Measurements from ENCODE around the gene AIFM1. TPM values are rescaled to one million over a fixed set of nuclear protein-coding genes. Genes with fewer than 3 reads are reported as not detected.

Gene AIFM1
- total and polyA plus RNA-seq, 2 donors (not counting 3 experiments of a cell fraction or from before 2014, with no cell fraction given), result 23.7 to 29.7 TPM

DNA sequence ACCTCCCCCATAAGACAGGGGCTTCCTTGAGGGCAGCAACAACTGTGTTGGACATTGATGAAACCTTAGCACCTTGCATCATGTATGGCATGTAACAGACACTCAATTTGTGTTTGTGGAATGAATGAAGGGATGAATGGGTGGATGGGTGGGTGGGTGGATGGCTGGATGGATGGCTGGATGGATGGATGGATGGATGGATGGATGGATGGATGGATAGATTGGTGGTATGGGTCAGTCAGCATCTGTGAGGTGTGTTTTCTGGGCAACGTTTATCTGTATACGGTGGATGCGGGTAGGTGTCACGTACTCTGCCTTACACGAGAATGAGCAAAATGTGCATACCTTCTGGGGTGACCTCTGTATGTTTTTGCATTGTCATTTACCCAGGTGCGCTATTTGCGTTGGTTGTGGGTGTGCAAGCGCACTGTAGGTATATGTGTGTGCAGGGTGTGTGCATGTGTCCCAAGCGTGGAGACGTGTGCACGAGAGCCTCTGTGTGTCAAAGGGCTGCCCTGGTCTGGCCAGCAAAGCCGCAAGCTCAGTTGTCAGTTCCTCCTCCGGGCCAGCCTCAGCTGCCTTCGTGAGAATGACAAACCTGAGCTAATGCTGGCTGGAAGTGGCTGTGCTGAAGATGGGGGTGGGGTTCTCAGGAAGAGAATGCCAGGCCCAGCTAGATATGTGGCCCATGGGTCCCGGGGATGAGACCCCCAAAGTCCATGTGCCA lies 81.8 kb downstream of the AIFM1 start:
- H3K4me1 ChIP-seq (ENCODE audit: control insufficient read depth, extremely low read depth, insufficient read depth, low read length), result peaks cover 42% of the 10 kb centered on the region
- ChIA-PET POLR2A (no interaction called here), CTCF (interaction anchor here (2.5 kb wide), 1 partner anchor 36 kb away, joined by 24 read pairs; no protein-coding TSS in a partner anchor)
- H2AFZ ChIP-seq (ENCODE audit: low read depth, low read length), result no peak overlapping the region
- dilution Hi-C loops (cut with MboI; ENCODE audit: extremely low pct_ligation_motif_present, low sequenced_read_pairs) (no loop called here), intact Hi-C loops (cut with micrococcal nuclease) (loop anchor here (2.0 kb wide), 1 partner anchor 83 kb away; no protein-coding TSS in a partner anchor)
- peaks cover 0 to 3% of the 10 kb centered on the region in 2 experiments for H3K36me3 ChIP-seq (ENCODE audit: control insufficient read depth in 2 of 2, extremely low read depth in 1 of 2, insufficient read depth in 2 of 2, low read length in 2 of 2)
- no peak for DNase-seq (ENCODE audit: low read depth, low spot score)
- no peak overlapping the region for H3K4me3 ChIP-seq (replicated peaks in 1 of 3; ENCODE audit: insufficient read depth in 1 of 3, low read depth in 1 of 3, low read length in 3 of 3)
- no peak for TF ChIP-seq JUN (IDR thresholded peaks at IDR 0.05; ENCODE audit: borderline replicate concordance, insufficient read depth, insufficient read length, low read depth)
- no peak for TF ChIP-seq GATA2 (IDR thresholded peaks at IDR 0.05; ENCODE audit: insufficient read depth, insufficient read length, low read depth, low read length)
- TF ChIP-seq POLR2A (IDR thresholded peaks at IDR 0.05; ENCODE audit: low read depth, low read length), result no peak
- TF ChIP-seq FOS (IDR thresholded peaks at IDR 0.05; ENCODE audit: borderline replicate concordance, insufficient read depth, low read length), result no peak
- no peak for TF ChIP-seq CTCF (IDR thresholded peaks at IDR 0.05; ENCODE audit: extremely low read depth in 1 of 2, insufficient read depth in 1 of 2, low read depth in 1 of 2, low read length in 2 of 2)
- TF ChIP-seq MAX (IDR thresholded peaks at IDR 0.05; ENCODE audit: insufficient read depth, insufficient read length), result no peak
- TF ChIP-seq MYC (IDR thresholded peaks at IDR 0.05; ENCODE audit: low read depth, low read length), result no peak
- no peak for TF ChIP-seq POLR2AphosphoS5 (IDR thresholded peaks at IDR 0.05; ENCODE audit: insufficient read depth, low read depth, low read length)
- TF ChIP-seq EZH2 (IDR thresholded peaks at IDR 0.05; ENCODE audit: borderline replicate concordance, low read depth, low read length, severe bottlenecking), result no peak
- H3K27me3 ChIP-seq (ENCODE audit: control insufficient read depth in 2 of 2, insufficient read depth in 2 of 2, low read length in 2 of 2), result no peaks in the 10 kb centered on the region
- H3K9me3 ChIP-seq (replicated peaks; ENCODE audit: control insufficient read depth, insufficient read depth, low read length), result no peaks in the 10 kb centered on the region
- no peak for FAIRE-seq
- H3K79me2 ChIP-seq (ENCODE audit: control insufficient read depth, insufficient read depth, low read length), result peaks cover 41% of the 10 kb centered on the region
- H3K4me2 ChIP-seq (ENCODE audit: insufficient read depth, low read length), result no peak overlapping the region
- no peaks in the 10 kb centered on the region for H4K20me1 ChIP-seq (replicated peaks; ENCODE audit: control insufficient read depth, extremely low read depth, insufficient read depth, low read length)
- BruUV-seq (replicated peaks), result no TSS peak
- H3K9me1 ChIP-seq (replicated peaks; ENCODE audit: control insufficient read depth, extremely low read depth, insufficient read depth, low read length), result no peaks in the 10 kb centered on the region
- no peak overlapping the region for H3K9ac ChIP-seq (replicated peaks; ENCODE audit: extremely low read depth, insufficient read depth, low read length)
- no peak overlapping the region for H3K27ac ChIP-seq (ENCODE audit: insufficient read depth, low read depth, low read length)

Data from endothelial cell of umbilical vein (primary cell).